ENCODE data around the gene DDAH1. TPM values are rescaled to one million over a fixed set of nuclear protein-coding genes. Genes with fewer than 3 reads are reported as not detected.

The DDAH1 gene
- total RNA-seq, 4 donors from 2014 or later, result 8.4 to 72.8 (median 27.3) TPM

GRCh38 chr1:85404408-85404807 lies 60.6 kb downstream of the DDAH1 start:
- H3K9me3 ChIP-seq, result no peaks in the 10 kb centered on the region
- H3K4me3 ChIP-seq, result no peak overlapping the region
- no peak overlapping the region for H3K27ac ChIP-seq
- ATAC-seq, result no peak
- H3K27me3 ChIP-seq, result no peaks in the 10 kb centered on the region
- WGBS, 2 donors (ENCODE audit: low coverage in 1 of 2), result 55 to 64% methylated on average over 5 of the region's 5 CpGs
- TF ChIP-seq POLR2AphosphoS5 (IDR thresholded peaks at IDR 0.05), result no peak
- no peak for TF ChIP-seq EP300 (IDR thresholded peaks at IDR 0.05)
- TF ChIP-seq, protein P1, sequence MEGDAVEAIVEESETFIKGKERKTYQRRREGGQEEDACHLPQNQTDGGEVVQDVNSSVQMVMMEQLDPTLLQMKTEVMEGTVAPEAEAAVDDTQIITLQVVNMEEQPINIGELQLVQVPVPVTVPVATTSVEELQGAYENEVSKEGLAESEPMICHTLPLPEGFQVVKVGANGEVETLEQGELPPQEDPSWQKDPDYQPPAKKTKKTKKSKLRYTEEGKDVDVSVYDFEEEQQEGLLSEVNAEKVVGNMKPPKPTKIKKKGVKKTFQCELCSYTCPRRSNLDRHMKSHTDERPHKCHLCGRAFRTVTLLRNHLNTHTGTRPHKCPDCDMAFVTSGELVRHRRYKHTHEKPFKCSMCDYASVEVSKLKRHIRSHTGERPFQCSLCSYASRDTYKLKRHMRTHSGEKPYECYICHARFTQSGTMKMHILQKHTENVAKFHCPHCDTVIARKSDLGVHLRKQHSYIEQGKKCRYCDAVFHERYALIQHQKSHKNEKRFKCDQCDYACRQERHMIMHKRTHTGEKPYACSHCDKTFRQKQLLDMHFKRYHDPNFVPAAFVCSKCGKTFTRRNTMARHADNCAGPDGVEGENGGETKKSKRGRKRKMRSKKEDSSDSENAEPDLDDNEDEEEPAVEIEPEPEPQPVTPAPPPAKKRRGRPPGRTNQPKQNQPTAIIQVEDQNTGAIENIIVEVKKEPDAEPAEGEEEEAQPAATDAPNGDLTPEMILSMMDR (IDR thresholded peaks at IDR 0.05), result no peak
- no peak for TF ChIP-seq POLR2A (IDR thresholded peaks at IDR 0.05)
- H3K4me1 ChIP-seq, result peaks cover 3 to 26% (median 5%) of the 10 kb centered on the region in 3 donors
- no peaks in the 10 kb centered on the region for H3K36me3 ChIP-seq

DNA sequence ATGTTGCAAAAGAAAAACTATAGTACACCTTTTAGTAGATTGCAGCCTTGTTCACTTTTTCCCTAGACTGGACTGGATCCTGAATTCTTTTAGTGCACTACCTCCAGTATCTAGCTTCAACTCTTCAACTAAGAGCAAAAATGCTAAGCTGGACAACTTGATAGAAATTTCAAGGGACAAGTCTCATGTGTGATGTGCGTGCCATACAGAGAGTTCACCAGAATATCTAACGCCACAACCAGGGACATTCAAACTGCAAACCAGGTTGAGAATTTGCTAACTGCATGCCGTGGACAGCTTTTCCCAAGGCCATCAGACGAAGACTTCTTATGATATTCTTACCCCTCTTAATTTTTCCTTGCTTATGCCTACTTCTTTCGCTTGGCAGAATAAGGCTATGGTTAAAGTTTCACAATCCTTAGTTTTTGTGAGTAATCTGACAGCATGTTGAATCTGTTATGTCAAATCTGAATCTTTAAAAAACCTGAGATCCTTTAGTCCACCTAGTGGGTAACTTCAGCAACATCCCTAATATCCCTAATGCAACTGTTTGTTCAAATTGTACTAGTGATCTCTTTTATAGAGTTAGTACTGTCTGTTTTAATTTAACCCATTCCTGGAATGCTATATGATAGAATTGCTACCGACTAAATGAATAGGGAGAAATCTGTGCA lies 66.4 kb downstream of the DDAH1 start:
- Histone ChIP-seq H3K9me3 (no peaks in the 10 kb centered on the region), H3K36me3 (no peaks in the 10 kb centered on the region), H3K27ac (no peak overlapping the region), H3K27me3 (no peaks in the 10 kb centered on the region), H3K4me1 (no peaks in the 10 kb centered on the region), H3K4me3 (no peak overlapping the region)
- 85 to 92% methylated on average over 5 to 6 of the region's 6 CpGs for WGBS, 2 donors (ENCODE audit: low coverage in 1 of 2)
- no peak for ATAC-seq
- TF ChIP-seq POLR2AphosphoS5 (IDR thresholded peaks at IDR 0.05) (no peak), EP300 (IDR thresholded peaks at IDR 0.05) (no peak), POLR2A (IDR thresholded peaks at IDR 0.05) (no peak)
- TF ChIP-seq, protein P1 (IDR thresholded peaks at IDR 0.05), result peak; percentile 10 to 20 (median 17)

GRCh38 chr1:85397490-85398032 lies 67.4 kb downstream of the DDAH1 start:
- Histone ChIP-seq H3K9me3 (no peaks in the 10 kb centered on the region), H3K27ac (no peak overlapping the region), H3K27me3 (no peaks in the 10 kb centered on the region), H3K4me1 (no peaks in the 10 kb centered on the region), H3K36me3 (no peaks in the 10 kb centered on the region), H3K4me3 (no peak overlapping the region)
- 33 to 67% methylated on average over 1 to 4 of the region's 4 CpGs for WGBS, 2 donors (ENCODE audit: low coverage in 1 of 2)
- no peak for ATAC-seq
- no peak for TF ChIP-seq POLR2AphosphoS5 (IDR thresholded peaks at IDR 0.05)

GRCh38 chr1:85396194-85396593 lies 68.8 kb downstream of the DDAH1 start:
- no peaks in the 10 kb centered on the region for H3K36me3 ChIP-seq
- no peaks in the 10 kb centered on the region for H3K9me3 ChIP-seq
- H3K27me3 ChIP-seq, result no peaks in the 10 kb centered on the region
- 65% methylated on average over 2 of the region's 2 CpGs; no CpG with 5 or more reads in 1 of the 2 donors for WGBS, 2 donors (ENCODE audit: low coverage in 1 of 2)
- H3K4me1 ChIP-seq, result no peaks in the 10 kb centered on the region
- TF ChIP-seq POLR2A (IDR thresholded peaks at IDR 0.05) (no peak), EP300 (IDR thresholded peaks at IDR 0.05) (no peak), POLR2AphosphoS5 (IDR thresholded peaks at IDR 0.05) (no peak)
- TF ChIP-seq, protein P1 (IDR thresholded peaks at IDR 0.05), result no peak
- ATAC-seq, result no peak
- no peak overlapping the region for H3K4me3 ChIP-seq
- no peak overlapping the region for H3K27ac ChIP-seq

GRCh38 chr1:85394130-85394529 lies 70.8 kb downstream of the DDAH1 start:
- no peaks in the 10 kb centered on the region for H3K9me3 ChIP-seq
- H3K36me3 ChIP-seq, result no peaks in the 10 kb centered on the region
- no peak for ATAC-seq
- H3K4me1 ChIP-seq, result no peaks in the 10 kb centered on the region
- no peak overlapping the region for H3K4me3 ChIP-seq
- WGBS, 2 donors (ENCODE audit: low coverage in 1 of 2), result 88 to 95% methylated on average over 2 of the region's 2 CpGs
- TF ChIP-seq, protein P1 (IDR thresholded peaks at IDR 0.05), result no peak
- TF ChIP-seq POLR2AphosphoS5 (IDR thresholded peaks at IDR 0.05), result no peak
- no peak for TF ChIP-seq EP300 (IDR thresholded peaks at IDR 0.05)
- no peak for TF ChIP-seq POLR2A (IDR thresholded peaks at IDR 0.05)
- H3K27ac ChIP-seq, result no peak overlapping the region
- H3K27me3 ChIP-seq, result no peaks in the 10 kb centered on the region

Measured in gastroesophageal sphincter (tissue), 4 donors.